Mammary microvascular endothelial cell (primary cell): ENCODE data around the gene FER. TPM values are rescaled to one million over a fixed set of nuclear protein-coding genes. Genes with fewer than 3 reads are reported as not detected.

Experiments used
- total RNA-seq: library from RNA; depleted of rRNA; stranded (reverse); fragments of >200 nt; gene quantifications from 2 replicates; pipeline ENCODE4 v1.2.3, GENCODE V29; 2015

Gene FER
- total RNA-seq = 12.6 and 13.7 TPM in 2 replicates

DNA sequence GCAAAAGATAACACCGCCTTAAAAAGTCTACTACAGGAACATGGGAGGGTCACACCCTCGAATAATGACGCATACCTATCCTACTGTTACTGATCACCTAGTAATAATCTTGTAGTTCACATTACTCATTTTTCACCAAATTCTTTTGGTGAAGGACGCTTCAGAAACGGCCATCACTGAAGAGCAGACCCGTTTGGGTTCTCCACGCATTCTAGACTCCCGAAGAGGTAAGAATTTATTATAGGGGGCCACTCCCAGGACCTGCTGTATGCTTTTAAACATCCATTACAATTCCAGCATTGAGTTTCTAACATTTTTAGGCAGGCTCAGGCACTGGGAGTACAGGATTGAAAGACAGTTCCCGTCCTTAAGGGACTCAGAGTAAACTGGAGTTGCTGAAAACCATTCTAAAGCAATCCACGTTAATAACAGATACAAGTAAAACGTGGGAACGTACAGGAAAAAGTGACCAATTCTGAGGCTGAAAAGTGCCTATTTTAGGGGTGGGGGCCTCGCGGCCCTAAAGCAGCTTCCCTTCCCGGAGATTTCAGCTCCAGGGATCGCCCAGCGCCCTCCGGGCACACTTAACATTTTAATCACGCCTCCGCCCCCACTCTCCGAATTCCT is at the start of gene FER:
TSS of gene FER (plus strand) at position 124 of the 627 bp plus-strand sequence. CDS start 50,286 bp downstream, outside the sequence.

